GM18909 (cell line): Measurements from ENCODE around the gene CEACAM19.
"Not testable (repeated sequence)": the region's sequence is repeated elsewhere in the genome, so short reads cannot be mapped to it uniquely, and the experiment has no call there.

Source experiments
- ATAC-seq: cut with Tn5 transposase; IDR thresholded peaks from one replicate; pipeline ENCODE4 v1.9.1; 2021; ENCODE audit warnings: mild to moderate bottlenecking; ENCODE audit not compliant: unreplicated experiment, poor library complexity

CEACAM19 gene

DNA sequence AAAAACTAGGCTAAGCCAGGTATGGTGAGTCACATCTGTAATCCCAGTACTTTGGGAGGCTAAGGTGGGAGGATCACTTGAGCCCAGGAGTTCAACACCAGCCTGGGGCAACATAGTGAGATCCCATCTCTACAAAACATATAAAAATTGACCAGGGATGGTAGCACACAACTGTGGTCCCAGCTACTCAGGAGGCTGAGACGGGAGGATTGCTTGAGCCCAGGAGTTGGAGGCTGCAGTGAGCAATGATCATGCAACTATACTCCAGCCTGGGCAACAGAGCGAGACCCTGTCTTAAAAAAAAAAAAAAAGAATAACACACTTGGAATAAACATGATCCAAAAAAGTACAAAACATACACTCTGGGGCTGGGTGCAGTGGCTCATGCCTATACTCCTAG is 1.3 kb upstream of the CEACAM19 start:
- not testable (repeated sequence) for ATAC-seq

DNA sequence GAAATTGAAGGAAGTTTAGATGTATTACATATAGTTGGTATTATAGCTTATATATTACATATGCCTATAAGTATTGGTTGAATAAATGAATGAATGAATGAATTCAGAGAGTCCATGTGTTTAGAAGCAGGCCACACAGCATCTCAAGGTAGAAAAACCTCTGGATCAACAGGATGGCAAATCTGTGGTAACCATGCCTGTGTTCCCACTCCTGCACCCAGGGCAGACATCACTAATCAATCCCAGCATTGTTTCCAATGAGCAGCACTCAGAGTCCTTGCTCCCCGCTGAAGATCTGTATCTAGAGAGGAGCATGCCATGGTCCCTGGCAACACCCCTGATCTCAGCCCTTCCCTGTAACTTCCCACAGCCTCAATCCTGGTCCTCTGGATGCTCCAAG is 944 bp downstream of the CEACAM19 start:
- ATAC-seq, result no peak

DNA sequence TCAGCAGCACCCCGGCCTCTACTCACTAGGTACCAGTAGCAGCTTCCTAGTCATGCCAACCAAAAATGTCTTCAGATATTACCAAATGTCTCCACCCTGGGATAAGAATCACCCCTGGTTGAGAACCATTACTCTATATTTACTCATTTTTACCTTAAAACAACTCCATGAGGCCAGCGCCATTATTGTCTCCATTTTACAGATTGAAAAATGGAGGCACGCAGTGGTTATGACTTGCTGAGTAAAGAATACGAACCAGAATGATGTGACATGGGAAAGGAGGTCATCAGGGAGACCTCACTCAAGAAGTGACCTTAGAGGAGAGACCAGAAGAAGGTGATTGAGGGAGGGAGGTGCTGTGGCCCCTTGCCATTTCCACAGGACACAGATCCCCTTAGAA is 2.2 kb downstream of the CEACAM19 start:
- ATAC-seq, result no peak

DNA sequence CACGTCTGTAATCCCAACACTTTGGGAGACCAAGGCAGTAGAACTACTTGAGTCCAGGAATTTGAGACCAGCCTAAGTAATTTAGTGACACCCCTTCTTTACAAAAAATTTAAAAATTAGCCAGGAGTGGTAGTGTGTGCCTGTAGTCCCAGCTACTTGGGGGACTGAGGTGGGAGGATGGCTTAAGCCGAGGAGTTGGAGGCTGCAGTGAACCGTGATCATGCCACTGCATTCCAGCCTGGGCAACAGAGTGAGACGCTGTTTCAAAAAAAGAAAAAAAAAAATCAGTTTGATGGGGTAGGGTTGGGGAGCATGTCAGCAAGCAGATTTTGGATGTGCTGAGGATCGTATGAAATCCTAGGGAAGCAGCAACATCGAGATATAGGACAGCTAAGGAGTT is 4.2 kb downstream of the CEACAM19 start:
- no peak for ATAC-seq

DNA sequence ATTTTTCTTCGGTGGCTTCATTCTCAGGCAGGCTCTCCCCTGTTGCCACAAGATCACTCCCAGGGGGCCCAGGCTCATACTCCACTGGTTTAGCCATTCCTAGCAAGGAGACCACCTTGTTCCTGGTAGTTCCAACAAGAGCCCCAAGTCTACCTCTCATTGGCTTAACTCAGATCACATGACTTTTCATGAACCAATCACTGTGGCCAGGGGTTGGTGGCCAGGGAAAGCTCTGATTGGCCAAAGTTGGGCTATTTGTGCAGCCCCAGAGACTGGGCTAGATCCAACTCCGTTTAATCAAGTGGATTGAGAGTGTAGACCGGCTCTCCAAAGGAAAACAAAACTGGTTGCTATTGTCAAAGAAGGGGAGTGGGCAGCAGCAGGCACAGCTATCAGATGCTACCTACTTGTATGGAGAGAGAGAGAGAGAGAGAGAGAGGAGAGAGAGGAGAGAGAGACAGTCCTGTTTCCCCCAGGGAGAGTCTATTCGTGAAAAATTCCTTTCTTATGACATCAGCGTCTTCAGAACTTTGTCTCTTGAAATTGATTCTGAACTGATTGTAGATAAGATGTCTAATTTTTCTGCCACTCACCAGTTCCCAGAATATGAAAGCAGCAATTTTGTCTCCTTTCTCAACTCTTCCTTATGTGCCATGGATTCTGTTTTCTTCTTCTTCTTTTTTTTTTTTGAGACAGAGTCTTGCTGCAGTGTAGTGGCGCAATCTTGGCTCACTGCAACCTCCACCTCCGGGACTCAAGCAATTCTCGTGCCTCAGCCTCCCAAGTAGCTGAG is 5.9 kb downstream of the CEACAM19 start:
- no peak for ATAC-seq

- no peak for ATAC-seq
Measured at GRCh38 chr19:44680536-44680935, 9.3 kb downstream of the CEACAM19 start.

GRCh38 chr19:44681992-44682790 is 10.9 kb downstream of the CEACAM19 start:
- ATAC-seq, result no peak

- ATAC-seq, result no peak
Measured at GRCh38 chr19:44682807-44683206, 11.5 kb downstream of the CEACAM19 start.

- no peak for ATAC-seq
Measured at GRCh38 chr19:44683434-44684210, 12.3 kb downstream of the CEACAM19 start.

- not testable (repeated sequence) for ATAC-seq
Measured at GRCh38 chr19:44684396-44684795, 13.1 kb downstream of the CEACAM19 start.

GRCh38 chr19:44684892-44685863 is 13.9 kb downstream of the CEACAM19 start:
- ATAC-seq, result no peak

DNA sequence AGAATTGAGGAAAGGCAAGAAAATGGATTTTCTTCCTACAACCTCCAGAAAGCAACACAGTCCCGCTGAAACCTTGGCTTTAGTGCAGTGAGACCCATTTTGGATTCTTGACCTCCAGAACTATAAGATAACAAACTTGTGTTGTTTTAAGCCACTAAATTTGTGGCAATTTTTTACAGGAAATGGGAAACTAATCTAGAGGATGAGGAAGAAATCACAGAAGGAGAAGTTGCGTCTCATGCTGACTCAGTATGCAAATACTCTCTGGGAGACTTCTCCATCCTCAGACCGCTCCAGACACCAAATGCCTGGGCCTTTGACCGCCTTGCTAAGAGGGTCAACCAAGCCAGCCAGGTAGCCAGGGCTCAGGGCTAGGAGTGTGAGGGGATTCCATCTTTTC is 14.6 kb downstream of the CEACAM19 start:
- ATAC-seq, result no peak

- ATAC-seq, result no peak
Measured at GRCh38 chr19:44686896-44687295, 15.6 kb downstream of the CEACAM19 start.

DNA sequence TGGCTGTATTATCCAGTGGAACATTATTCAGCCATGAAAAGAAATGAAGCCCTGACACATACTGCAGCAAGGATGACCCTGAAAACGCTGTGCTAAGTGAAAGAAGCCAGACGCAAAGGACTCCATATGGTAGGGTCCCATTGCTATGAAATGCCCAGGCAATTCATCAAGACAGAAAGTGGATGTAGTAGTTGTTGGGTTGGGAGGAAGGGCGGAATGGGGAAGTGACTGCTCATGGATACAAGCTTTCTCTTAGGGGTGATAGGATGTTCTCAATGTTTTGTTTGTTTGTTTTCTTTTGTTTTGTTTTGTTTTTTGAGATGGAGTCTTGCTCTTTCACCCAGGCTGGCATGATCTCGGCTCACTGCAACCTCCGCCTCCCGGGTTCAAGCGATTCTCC is 16.6 kb downstream of the CEACAM19 start:
- ATAC-seq, result no peak

- no peak for ATAC-seq
Measured at GRCh38 chr19:44689290-44690130, 18.2 kb downstream of the CEACAM19 start.

- ATAC-seq, result no peak
Measured at GRCh38 chr19:44690131-44690440, 18.8 kb downstream of the CEACAM19 start.

GRCh38 chr19:44692379-44692721 is 21.1 kb downstream of the CEACAM19 start:
- ATAC-seq, result no peak

DNA sequence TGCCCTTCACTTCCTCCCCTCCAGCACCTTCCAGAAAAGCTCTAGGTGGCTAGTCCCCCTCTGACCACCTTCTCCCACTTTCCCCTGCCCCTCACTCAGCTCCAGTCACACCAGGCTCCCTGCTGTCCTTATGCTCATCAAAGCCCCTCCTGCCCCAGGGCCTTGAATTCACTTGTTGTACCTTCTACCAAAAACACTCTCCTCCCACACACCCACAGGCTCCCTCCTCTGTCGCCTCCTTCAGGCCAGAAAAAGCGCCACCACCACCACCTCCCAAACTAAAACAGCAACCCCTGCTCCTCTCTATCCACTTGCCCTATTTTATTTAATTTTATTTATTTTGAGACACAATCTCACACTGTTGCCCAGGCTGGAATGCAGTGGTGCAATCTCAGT is 22.9 kb downstream of the CEACAM19 start:
- ATAC-seq, result no peak
